KMS-11 (cell line): ENCODE measurements around the gene INO80B.

Source experiments
- H2AFZ ChIP-seq: fragments of 200-600 bp; sonication (generic); 2 replicates; pipeline ENCODE4 v1.6.1; 2016; ENCODE audit warnings: antibody characterized with exemption, mixed run types, low read depth
- H3K27ac ChIP-seq: fragments of 200-600 bp; sonication (generic); 2 replicates; pipeline ENCODE4 v1.6.1; 2016; ENCODE audit warnings: mild to moderate bottlenecking, mixed run types
- H3K27me3 ChIP-seq: fragments of 200-600 bp; sonication (generic); 2 replicates; pipeline ENCODE4 v1.6.1; 2017; ENCODE audit warnings: mild to moderate bottlenecking, low read depth, mixed run types, moderate library complexity; ENCODE audit not compliant: insufficient read depth
- H3K36me3 ChIP-seq: fragments of 200-600 bp; sonication (generic); 2 replicates; pipeline ENCODE4 v1.6.1; 2017; ENCODE audit warnings: mild to moderate bottlenecking, mixed run types; ENCODE audit not compliant: insufficient read depth
- H3K4me1 ChIP-seq: fragments of 200-600 bp; sonication (generic); 2 replicates; pipeline ENCODE4 v1.6.1; 2016; ENCODE audit warnings: mild to moderate bottlenecking, low read depth, mixed run types; ENCODE audit not compliant: poor library complexity, severe bottlenecking
- H3K4me2 ChIP-seq: fragments of 200-600 bp; sonication (generic); 2 replicates; pipeline ENCODE4 v1.7.0; 2016; ENCODE audit warnings: mild to moderate bottlenecking, mixed run types
- H3K4me3 ChIP-seq: fragments of 200-600 bp; sonication (generic); IDR thresholded peaks from 2 replicates; pipeline ENCODE4 v1.6.1; 2017; ENCODE audit warnings: low read depth, low read length, mixed read lengths; ENCODE audit not compliant: insufficient read depth
- H3K79me2 ChIP-seq: fragments of 200-600 bp; sonication (generic); 2 replicates; pipeline ENCODE4 v1.6.1; 2016; ENCODE audit warnings: low read depth, mixed run types; ENCODE audit not compliant: insufficient read depth
- H3K9ac ChIP-seq: fragments of 200-600 bp; sonication (generic); 2 replicates; pipeline ENCODE4 v1.6.1; 2016; ENCODE audit warnings: mild to moderate bottlenecking, mixed run types
- H4K20me1 ChIP-seq: fragments of 200-600 bp; sonication (generic); 2 replicates; pipeline ENCODE4 v1.6.1; 2016; ENCODE audit warnings: mild to moderate bottlenecking, mixed run types; ENCODE audit not compliant: insufficient read depth
- CTCF ChIP-seq: fragments of 200-600 bp; sonication (generic); conservative IDR thresholded peaks from 2 replicates; pipeline ENCODE4 v1.6.1; 2017; ENCODE audit warnings: low read depth, mild to moderate bottlenecking, antibody characterized with exemption, low read length, moderate library complexity, mixed read lengths

INO80B gene

GRCh38 chr2:74471332-74472065 is 16.6 kb downstream of the INO80B start:
- Histone ChIP-seq H3K27ac (peak overlapping the region; percentile 78), H3K4me2 (peak overlapping the region; percentile 72), H3K4me1 (peaks cover 26% of the 10 kb centered on the region), H3K27me3 (no peaks in the 10 kb centered on the region), H3K4me3 (peak overlapping the region; percentile 87), H3K9ac (peak overlapping the region; percentile 61), H4K20me1 (no peaks in the 10 kb centered on the region), H3K79me2 (peaks cover 7% of the 10 kb centered on the region; the same call in 1 of the 2 replicates), H3K36me3 (no peaks in the 10 kb centered on the region), H2AFZ (peak overlapping the region; percentile 60)
- TF ChIP-seq CTCF = no peak

- Histone ChIP-seq H3K36me3 (no peaks in the 10 kb centered on the region), H3K4me1 (peaks cover 26% of the 10 kb centered on the region)
Observed at GRCh38 chr2:74472086-74472944, 17.4 kb downstream of the INO80B start, which contains the start of gene MRPL53. Gene MRPL53 (minus strand): TSS chr2:74472680. CDS start chr2:74472660, 20 bp downstream.

GRCh38 chr2:74472945-74473258 is 18.0 kb downstream of the INO80B start:
- Histone ChIP-seq H3K79me2 (peaks cover 7% of the 10 kb centered on the region; the same call in 1 of the 2 replicates), H3K27me3 (no peaks in the 10 kb centered on the region), H3K9ac (peak overlapping the region; percentile 61; the same call in 1 of the 2 replicates), H3K36me3 (no peaks in the 10 kb centered on the region), H4K20me1 (no peaks in the 10 kb centered on the region), H3K4me2 (peak overlapping the region; percentile 72), H3K27ac (peak overlapping the region; percentile 78), H3K4me3 (no peak overlapping the region), H2AFZ (peak overlapping the region; percentile 60), H3K4me1 (peaks cover 26% of the 10 kb centered on the region)
- no peak for TF ChIP-seq CTCF

More at GRCh38 chr2:74472086-74472944, 17.4 kb downstream of the INO80B start, which contains the start of gene MRPL53:
- TF ChIP-seq CTCF = no peak
- Histone ChIP-seq H3K79me2 (peaks cover 7% of the 10 kb centered on the region; the same call in 1 of the 2 replicates), H3K27ac (peak within 1 kb of the TSS; percentile 78), H3K9ac (peak within 1 kb of the TSS; percentile 61), H3K4me3 (peak within 1 kb of the TSS; percentile 87), H3K27me3 (no peaks in the 10 kb centered on the region), H4K20me1 (no peaks in the 10 kb centered on the region), H2AFZ (peak within 1 kb of the TSS; percentile 60), H3K4me2 (peak within 1 kb of the TSS; percentile 72)

- no peak overlapping the region for H3K27ac ChIP-seq
- H3K79me2 ChIP-seq = peaks cover 7% of the 10 kb centered on the region; the same call in 1 of the 2 replicates
- H3K36me3 ChIP-seq = no peaks in the 10 kb centered on the region
- peaks cover 28% of the 10 kb centered on the region for H3K4me1 ChIP-seq
- no peak overlapping the region for H2AFZ ChIP-seq
- no peak overlapping the region for H3K4me3 ChIP-seq
- no peak overlapping the region for H3K9ac ChIP-seq
- no peak for TF ChIP-seq CTCF
- no peaks in the 10 kb centered on the region for H4K20me1 ChIP-seq
- no peaks in the 10 kb centered on the region for H3K27me3 ChIP-seq
- no peak overlapping the region for H3K4me2 ChIP-seq
Observed at GRCh38 chr2:74474481-74474880, 19.6 kb downstream of the INO80B start.
